CD4-positive, alpha-beta T cell treated with Interleukin-4 for 4 hours (primary cell): Measurements from ENCODE around the gene KLHL13.
"Not testable (repeated sequence)": the region's sequence is repeated elsewhere in the genome, so short reads cannot be mapped to it uniquely, and the experiment has no call there.

Experiments used
- DNase-seq: peaks from one replicate; pipeline ENCODE4 v3.0.0-alpha.2; 2020

KLHL13 gene

DNA sequence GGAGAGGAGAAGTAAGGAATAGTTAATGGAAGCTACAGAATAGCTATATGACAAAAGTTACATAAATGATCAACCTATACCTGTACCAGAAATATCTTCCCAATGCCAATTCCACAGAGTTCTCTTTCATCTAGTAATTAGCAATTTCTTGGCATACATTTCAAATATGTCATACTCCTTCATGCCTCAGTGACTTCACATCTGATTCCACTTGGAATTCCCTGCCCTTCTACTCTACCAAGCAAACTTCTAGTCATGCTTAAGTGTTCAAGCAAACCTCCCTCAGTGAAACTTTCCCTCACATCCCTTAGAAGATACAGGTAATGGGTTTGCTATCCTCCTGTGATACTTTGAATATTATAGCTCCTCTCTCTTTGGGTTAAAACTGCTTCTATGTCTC, 127.1 kb downstream of the KLHL13 start:
- DNase-seq: no peak

DNA sequence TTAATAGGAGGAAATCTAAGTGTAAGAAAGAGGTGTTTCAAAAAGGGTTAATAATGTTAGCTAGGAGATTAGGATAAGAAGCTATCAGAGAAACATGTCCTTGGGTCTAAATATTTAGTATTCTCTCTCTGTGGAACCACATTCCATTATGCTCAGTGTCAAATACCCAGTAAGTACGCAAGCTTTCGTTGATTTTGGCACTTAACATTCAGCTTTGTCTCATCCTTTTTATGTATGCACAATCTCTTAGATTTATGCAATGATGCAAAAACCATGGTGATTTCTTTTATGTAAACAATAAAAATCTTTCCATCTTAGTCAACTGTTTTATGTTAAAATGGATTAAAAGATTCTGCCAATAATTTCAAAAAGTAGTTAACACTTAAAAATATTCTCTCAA, 129.2 kb downstream of the KLHL13 start:
- no peak for DNase-seq

DNA sequence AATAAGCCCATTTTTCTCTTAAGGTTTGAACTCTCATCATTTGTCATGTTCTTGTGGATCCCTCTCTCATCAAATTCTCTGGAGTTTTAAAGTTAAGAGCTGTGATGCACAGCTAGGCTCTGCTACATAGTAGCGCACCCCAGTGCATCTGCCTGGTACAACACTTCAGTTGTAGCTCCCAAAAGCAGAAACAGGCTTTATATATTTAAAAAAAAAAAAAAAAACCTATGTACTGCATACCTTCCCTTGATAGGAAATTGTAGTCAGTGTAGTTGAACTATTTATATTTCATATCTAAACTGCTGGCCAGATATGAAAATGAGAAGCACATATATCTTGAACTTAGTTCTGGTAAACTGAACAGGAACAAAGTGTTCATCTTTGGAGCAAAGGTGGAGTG, 131.4 kb downstream of the KLHL13 start:
- no peak for DNase-seq

DNA sequence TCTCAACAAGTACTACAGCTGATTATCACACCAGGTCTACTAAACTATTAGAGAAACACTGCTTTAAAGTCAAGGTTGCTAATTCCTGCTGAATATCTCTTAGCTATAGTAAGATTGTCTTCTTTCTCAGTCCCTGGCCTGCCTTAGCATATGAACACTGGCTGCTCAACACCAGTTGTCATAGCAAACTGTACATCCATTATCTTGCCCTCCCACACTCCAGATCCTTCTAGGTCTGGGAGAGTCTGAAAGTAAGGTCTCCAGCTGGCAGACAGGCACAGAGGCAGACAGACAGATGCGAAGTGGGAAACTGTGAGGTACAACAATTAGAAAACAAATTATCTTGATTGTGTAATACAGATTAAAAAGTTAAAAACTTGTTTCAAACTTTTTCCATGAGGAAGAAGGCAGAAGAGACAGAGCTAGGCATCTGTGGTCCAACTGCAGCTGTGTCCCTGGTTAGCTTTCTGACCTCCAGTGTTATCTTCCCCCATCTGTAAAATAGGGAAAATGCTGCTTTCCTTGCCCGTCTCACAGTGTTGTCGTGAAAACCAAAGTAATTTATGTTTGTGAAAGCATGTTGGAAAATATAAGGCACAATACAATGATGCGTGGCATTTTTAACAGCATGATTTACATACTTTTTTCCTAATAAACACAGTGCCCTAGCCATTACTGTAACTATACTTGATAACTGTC, 133.8 kb downstream of the KLHL13 start:
- DNase-seq: no peak

DNA sequence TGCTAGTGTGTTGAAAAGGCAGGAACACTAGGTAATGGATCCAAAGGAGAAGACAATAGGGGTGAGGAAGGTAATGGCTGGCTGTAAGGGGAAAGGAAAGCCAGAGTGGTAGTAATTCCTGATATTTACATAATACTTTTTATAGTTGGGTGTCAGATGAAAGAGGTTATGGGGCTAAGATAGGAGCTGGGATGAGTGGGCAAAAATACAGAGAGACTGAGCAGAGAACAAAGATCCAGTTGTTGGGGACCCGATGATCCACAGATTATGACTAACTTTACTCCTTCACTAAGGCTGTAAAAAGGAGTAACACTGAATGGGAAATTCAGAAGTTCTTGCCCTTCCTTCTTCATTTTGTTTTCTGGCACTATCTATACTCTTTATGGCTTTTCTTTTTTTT, 138.2 kb downstream of the KLHL13 start:
- DNase-seq: no peak

DNA sequence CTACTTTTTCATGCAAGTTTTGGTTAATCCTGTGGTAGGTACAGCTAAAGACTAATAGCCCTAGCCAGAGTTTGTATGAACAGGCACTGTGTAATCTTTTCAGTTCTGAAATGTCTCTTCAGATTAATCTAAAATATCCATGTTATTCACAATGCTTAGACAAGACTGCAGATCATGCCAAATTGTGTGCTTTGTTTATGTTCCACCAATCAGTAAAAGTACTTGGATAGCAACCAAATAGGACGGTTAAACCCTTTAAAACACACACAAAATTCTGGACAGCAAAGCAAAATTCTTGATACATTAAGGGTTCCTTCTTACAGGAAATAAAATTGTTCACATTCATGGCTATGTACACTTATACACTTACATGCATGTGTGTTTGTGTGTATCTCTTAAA, 139.1 kb downstream of the KLHL13 start:
- no peak for DNase-seq

DNA sequence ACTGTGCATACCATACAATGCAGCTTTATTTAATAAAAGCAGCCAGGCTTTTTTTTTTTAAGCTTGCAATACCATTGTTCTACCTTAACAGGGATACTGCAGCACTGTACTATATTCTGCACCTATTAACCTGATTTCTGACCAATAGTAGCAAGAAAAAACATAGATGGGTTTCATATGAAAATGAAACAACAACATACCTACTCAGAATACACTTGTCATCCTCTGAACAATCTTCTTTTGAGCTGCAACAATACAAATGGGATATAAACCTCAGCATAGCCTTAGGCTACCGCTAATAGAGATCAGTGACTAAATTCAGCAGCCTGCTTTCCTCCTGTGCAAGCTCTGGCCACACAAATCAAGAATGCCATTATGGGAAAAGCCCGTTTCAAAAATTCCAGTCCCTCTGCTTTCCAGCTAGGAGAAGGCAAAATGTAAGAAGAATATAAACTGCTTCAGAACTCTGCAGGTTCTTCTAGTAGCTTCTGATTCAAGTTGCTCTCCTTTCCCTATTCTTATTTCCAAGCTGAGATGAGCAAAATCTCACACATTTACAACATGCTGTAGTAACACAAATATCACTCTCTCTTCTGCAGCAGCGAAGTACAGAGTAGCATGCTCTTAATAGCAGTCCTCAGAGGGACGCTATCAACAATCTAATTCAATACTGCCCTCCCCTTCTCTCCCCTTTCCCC, 143.4 kb downstream of the KLHL13 start:
- no peak for DNase-seq

DNA sequence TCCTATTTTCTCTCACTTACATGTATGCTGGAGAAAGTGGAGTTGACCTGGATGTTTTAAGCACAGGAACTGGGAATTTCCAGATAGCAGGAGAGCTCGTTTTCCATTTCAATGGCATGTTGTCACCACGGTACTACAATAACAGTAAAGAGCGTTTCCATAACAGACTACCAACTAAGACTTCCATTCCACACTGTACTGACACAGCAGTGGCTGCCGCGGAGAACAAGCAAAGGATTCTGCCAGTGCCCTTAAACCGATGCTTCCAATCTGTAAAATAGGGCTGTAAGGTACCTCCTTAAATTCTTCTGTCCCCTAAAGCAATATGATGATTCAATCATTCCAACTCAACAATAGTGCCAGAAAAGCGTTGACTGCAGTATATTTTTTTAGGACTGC, 143.9 kb downstream of the KLHL13 start:
- DNase-seq: no peak

DNA sequence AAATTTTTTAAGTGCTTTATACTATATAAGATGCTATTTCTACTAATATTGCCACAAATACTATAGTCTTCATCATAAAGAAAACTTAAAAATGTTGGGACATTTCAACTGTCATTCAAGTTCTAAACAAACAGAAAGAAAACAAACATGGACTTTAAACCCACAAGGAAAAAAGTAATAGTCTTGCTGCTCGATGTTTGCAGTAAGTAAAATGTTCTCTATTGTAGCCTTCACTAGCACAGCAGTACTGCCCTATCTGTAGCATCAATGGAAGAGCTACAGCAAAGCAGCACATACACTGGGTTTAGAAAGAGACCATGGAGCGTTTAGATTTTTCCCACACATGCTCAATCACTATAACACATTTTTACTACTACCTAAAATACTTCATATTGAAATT, 146.8 kb downstream of the KLHL13 start:
- DNase-seq: no peak

DNA sequence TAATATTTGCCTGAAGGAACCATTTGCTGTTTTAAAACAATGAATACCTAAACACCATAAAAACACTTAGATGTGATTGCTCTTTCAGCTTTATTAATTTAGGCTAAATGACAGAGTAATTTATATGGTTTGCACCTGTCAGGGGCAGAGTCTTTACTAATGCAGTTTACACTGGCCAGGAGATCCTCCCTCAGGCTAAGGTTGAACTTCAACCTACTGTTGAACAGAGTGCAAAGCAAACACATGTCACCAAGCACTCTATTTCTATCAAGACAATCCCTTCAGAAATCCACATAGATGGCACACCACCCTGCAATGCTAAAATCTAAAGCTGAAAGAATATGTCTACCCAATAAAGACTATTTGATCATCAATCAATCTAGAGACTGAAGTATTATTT, 147.3 kb downstream of the KLHL13 start:
- DNase-seq: no peak

DNA sequence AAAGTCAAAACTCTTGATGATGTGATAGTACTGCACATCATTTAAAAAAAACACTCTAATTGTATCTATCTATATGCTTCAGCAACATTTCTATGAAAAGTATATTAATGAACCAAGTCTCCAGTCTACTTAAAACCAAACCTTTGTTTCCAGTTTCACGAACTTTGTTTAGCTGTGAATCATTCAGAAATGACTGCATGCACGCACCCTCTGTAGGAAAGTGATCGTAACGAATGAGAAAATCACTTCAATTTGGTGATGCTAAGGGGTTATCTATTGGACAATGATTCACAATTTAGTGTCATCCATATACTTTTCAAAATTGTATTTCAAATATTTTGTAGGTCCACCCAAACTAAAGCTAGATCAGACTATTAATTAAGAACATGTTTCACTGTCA, 157.6 kb downstream of the KLHL13 start:
- no peak for DNase-seq

DNA sequence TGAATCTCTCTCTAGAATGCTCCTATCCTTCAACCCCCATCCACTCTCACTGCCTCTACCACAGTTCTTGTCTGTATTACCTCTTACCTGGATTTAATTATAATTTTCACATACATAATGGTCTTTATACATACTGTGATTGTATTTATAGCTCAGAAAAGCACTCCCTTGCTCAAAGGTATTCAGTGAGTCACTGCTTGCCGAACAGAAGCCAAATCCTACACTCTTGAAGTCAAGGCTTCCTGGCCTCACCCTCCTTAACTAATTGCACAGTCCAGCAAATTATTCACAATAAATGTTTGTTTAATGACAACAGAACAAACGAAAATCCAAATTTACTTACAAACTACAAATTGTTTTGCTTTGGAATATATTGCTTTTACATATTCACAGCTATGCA, 159.5 kb downstream of the KLHL13 start:
- no peak for DNase-seq

DNA sequence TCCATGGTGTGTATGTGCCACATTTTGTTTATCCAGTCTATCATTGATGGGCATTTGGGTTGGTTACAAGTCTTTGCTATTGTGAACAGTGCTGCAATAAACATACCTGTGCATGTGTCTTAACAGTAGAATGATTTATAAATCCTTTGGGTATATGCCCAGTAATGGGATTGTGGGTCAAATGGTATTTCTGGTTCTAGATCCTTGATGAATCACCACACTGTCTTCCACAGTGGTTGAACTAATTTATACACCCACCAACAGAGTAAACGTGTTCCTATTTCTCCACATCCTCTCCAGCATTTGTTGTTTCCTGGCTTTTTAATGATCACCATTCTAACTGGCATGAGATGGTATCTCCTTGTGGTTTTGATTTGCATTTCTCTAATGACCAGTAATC, 177.3 kb downstream of the KLHL13 start:
- DNase-seq: not testable (repeated sequence)

DNA sequence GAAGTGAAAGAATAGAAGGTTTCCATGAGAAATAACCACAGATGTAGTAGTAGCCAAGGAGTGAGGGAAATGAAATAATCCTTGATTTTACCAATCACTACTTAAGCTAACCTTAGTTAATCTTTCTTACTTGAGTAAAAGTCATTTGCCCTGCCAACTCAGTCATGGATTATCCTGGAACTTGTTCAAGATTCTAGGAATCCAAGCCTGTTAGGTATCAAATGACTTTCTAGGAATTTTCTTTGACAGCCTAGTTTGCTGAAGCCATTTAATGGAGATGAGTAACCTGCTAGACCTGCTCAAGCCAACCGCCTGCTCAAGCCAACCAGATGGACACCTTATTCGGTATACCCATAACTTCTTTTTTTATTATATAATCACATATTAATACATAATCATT, 180.5 kb downstream of the KLHL13 start:
- no peak for DNase-seq

DNA sequence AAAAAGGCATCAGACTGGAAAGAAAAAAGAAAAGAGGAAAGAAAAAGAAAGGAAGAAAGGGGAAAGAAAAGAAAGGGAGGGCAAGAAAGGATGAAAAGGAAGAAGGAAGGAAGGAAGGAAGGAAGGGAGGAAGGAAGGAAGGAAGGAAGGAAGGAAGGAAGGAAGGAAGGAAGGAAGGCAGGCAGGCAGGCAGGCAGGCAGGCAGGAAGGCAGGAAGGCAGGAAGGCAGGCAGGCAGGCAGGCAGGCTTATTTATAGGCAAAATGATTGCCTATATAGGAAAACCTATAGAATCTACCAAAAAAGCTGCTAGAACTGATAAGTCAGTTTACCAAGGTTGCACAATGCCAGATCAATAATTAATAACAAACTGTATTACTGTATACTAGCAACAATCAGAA, 186.5 kb downstream of the KLHL13 start:
- not testable (repeated sequence) for DNase-seq

DNA sequence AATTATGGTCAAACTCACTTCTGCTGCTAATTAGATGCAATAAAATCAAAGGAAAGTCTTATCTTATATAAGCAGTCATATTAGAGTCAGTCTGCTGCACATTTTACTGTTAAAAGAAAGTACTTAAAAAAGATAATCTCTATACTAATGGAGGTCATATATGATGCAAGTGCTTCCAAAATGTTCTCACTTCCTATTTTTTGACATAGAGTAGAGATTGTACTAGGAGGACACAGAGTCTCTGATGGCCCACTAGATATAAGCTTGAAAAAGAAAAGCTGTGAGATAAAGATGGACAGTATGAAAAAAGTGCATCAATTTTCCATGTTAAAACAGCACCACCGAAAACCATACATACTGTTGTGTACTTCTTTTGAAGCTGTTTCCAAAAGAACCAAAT, 196.9 kb downstream of the KLHL13 start:
- no peak for DNase-seq

DNA sequence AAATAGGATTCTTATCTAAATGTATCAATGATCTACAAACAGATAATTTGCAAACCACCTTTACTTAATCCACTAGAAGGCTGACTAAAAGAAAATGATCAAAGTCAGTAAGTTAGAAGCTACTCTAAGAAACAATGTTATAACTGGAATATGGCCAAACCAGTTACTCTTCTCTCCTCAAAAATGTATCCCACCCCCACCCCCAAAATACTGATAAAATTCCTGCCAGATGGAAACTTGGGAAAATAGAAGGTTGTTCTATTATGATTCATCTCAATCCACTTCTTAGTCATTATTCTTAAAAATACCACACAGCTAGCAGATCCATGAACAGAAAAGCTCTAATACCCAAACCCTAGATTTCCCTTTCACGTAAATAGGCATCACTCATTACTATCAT, 206.4 kb downstream of the KLHL13 start:
- no peak for DNase-seq

DNA sequence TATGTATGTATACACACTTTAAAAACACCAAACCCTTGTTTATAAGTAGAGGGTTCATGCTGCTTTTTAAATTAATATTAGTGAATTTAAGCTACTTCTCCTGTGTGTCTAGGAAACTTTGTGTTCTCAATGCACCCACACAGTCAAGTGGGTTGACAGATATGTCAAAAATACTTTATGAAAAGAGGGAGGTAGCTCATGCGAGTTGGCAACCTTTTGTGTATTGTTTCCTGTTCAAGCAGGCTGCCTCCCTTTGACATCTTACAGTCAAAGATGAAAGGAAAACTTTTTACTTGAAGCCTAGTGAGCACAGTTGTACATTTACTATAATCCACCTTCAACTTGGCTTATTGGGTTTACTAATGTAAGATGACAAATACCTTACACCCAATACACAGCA, 218.4 kb downstream of the KLHL13 start:
- DNase-seq: no peak

DNA sequence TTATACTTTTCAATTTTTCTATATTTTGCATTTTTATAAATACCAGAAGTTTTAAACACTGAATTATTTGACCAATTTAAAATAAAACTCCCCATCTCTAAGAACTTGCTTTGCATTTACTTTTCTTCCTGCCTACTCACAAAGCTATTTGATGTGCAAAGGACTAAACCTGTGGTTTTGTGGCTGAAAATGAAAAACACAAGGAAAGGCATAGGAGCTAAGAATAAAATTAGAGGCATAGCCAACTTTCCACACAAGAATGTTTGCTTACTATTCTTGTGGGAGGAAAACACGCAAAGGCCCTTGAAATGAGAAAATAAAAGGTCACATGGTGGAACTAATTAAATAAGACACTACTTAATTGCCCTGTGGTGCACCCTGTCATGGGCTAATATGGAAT, 221.2 kb downstream of the KLHL13 start:
- DNase-seq: no peak

DNA sequence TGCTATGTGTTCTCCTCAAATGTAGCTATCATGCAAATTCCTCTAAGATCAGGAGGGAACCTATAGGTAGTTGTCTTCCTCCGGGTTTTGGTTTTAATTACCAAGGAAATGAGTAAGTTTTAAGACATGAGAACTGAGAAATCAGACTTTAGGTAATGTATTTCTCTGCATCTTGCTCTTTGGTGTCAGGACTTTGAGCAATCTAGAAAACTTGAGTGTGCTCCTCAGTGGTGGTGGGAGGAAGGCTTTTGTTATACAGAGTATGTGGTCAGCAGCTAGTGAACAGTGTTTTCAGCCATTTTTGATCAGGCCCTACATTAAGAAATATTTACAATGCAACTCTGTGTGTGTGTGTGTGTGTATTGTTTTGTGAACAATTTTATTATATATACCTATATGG, 224.1 kb downstream of the KLHL13 start:
- DNase-seq: no peak

DNA sequence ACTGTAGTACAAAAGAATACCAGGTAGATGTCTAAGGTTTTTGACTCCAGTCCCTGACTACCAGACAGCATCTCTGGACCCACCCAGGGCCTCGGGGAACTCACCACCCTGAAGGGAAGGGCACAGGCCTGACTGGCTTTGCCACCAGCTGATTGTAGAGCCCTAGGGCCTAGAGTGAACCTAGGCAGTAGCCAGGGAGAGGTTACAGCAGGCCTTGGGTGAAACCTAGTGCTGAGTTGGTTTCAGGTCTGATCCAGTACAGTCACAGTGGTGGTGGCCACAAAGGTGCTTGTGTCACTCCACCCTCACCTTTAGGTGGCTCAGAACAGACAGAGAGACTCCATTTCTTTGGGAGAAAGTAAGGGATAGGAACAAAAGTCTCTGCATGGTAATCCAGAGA, 244.8 kb downstream of the KLHL13 start:
- DNase-seq: no peak

DNA sequence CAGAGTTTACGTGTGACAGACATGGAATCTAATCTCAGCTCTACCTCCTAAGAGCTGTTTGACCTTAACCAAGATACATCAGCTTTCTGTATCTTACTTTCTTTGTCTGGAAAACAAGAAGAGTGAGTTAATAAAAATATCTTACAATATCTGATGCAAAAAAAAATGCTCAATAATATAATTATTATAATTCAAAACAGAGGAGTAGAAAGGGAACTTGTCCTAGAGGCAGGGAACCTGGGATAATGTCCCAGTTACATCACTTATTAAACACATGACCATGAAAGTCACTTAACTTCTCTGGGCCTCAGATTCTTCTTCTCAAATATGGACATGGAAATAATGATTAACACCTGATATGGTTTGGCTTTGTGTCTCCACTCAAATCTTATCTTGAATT, 256.1 kb downstream of the KLHL13 start:
- no peak for DNase-seq

DNA sequence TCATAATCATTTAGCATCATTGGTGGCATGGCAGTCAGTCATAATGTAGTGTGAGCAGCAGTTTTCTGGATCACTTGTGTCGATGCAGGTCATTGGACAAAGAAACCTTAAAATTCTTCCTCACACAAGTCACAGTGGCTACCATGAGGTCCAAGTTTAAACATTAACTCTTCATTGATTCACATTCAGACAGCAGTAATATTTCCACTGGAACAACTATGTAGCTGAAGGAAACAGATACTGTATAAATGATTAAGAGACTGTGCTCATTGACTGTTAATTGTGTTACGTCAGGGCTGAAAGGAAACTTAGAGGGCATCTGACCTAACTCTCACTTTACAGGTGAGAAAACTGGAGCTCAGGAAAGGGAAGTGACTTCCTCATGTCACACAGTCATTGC, 261.8 kb downstream of the KLHL13 start:
- DNase-seq: no peak

DNA sequence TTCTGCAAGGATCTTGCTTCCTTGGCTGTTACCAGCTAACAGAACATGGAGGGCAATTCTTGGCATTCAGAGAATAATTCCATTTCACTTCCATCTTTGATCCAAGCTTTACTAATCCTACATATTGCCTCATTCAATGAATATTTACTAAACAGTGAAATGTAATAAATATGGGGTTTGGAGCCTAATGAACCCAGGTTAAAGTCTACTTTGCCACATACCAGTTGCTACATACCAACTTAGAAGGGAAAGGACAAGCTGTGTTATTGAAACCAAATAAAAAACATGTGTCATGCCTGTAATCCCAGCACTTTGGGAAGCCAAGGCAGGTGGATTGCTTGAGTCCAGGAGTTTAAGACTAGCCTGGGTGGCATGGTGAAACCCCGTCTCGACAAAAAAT, 265.6 kb downstream of the KLHL13 start:
- DNase-seq: no peak
